NCI-H446 (cell line): Measurements from ENCODE around the gene EPHA6.
A peak's percentile ranks its signal among the peaks of the same experiment; 100 is the strongest.

Source experiments
- DNase-seq, 2 experiments: peaks; one replicate each; lab custom pipeline; 2025; lab: John Stamatoyannopoulos, UW

Gene EPHA6

GRCh38 chr3:97646932-97647331 lies 832.5 kb downstream of the EPHA6 start:
- DNase-seq, result no peak

- DNase-seq, result no peak
Measured at GRCh38 chr3:97647441-97647982, 833.1 kb downstream of the EPHA6 start.

GRCh38 chr3:97655971-97656370 lies 841.6 kb downstream of the EPHA6 start:
- DNase-seq, result peak; percentile 6 to 10

- DNase-seq, result no peak
Measured at GRCh38 chr3:97656638-97657037, 842.2 kb downstream of the EPHA6 start.

GRCh38 chr3:97658668-97659285 lies 844.4 kb downstream of the EPHA6 start:
- peak; percentile 11 to 76 for DNase-seq

GRCh38 chr3:97662264-97662663 lies 847.9 kb downstream of the EPHA6 start:
- no peak for DNase-seq

GRCh38 chr3:97662762-97663161 lies 848.4 kb downstream of the EPHA6 start:
- DNase-seq, result no peak

- DNase-seq, result no peak
Measured at GRCh38 chr3:97665896-97666295, 851.5 kb downstream of the EPHA6 start.

GRCh38 chr3:97670952-97671351 lies 856.6 kb downstream of the EPHA6 start:
- DNase-seq, result no peak

GRCh38 chr3:97673357-97673997 lies 859.1 kb downstream of the EPHA6 start:
- DNase-seq, result no peak

- no peak for DNase-seq
Measured at GRCh38 chr3:97674461-97674860, 860.1 kb downstream of the EPHA6 start.

GRCh38 chr3:97680210-97680609 lies 865.8 kb downstream of the EPHA6 start:
- DNase-seq, result peak in 1 of 2 experiments; percentile 19

- no peak for DNase-seq
Measured at GRCh38 chr3:97680696-97681095, 866.3 kb downstream of the EPHA6 start.

GRCh38 chr3:97684490-97684889 lies 870.1 kb downstream of the EPHA6 start:
- no peak for DNase-seq

GRCh38 chr3:97686258-97686657 lies 871.9 kb downstream of the EPHA6 start:
- DNase-seq, result no peak

- DNase-seq, result peak in 1 of 2 experiments; percentile 43
Measured at GRCh38 chr3:97687734-97688133, 873.3 kb downstream of the EPHA6 start.

GRCh38 chr3:97689111-97689510 lies 874.7 kb downstream of the EPHA6 start:
- DNase-seq, result peak; percentile 55 to 78

- DNase-seq, result no peak
Measured at GRCh38 chr3:97689962-97690361, 875.6 kb downstream of the EPHA6 start.

GRCh38 chr3:97691354-97691753 lies 877.0 kb downstream of the EPHA6 start:
- no peak for DNase-seq

GRCh38 chr3:97692389-97692788 lies 878.0 kb downstream of the EPHA6 start:
- DNase-seq, result no peak

GRCh38 chr3:97692831-97693230 lies 878.4 kb downstream of the EPHA6 start:
- DNase-seq, result no peak

GRCh38 chr3:97694876-97695275 lies 880.5 kb downstream of the EPHA6 start:
- no peak for DNase-seq

GRCh38 chr3:97698691-97699090 lies 884.3 kb downstream of the EPHA6 start:
- peak in 1 of 2 experiments; percentile 29 for DNase-seq

- no peak for DNase-seq
Measured at GRCh38 chr3:97699889-97700288, 885.5 kb downstream of the EPHA6 start.
